Thoracic aorta (tissue), 2 donors: ENCODE data around the gene PEF1. TPM values are rescaled to one million over a fixed set of nuclear protein-coding genes. Genes with fewer than 3 reads are reported as not detected.

Experiments used
- ATAC-seq: fragments of 150-250 bp; one replicate; pipeline ENCODE4 v1.8.0; 2017; ENCODE audit warnings: low read depth; ENCODE audit not compliant: insufficient number of reproducible peaks, low FRiP score
- DNase-seq: peaks from one replicate; pipeline ENCODE4 v3.0.0-alpha.2; 2020; ENCODE audit warnings: low spot score
- H3K27ac ChIP-seq, 2 donors: fragments of 200-600 bp; sonication (generic); 1 replicate in 1 of 2; 2 replicates in 1 of 2; pipeline ENCODE4 v1.5.1; 2016; ENCODE audit warnings: mild to moderate bottlenecking in 2 of 2, moderate library complexity in 2 of 2
- H3K27me3 ChIP-seq: fragments of 200-600 bp; sonication (generic); replicated peaks from 2 replicates; pipeline ENCODE4 v1.6.0; 2016; ENCODE audit warnings: mild to moderate bottlenecking; ENCODE audit not compliant: insufficient read depth
- H3K36me3 ChIP-seq: fragments of 200-600 bp; sonication (generic); one replicate; pipeline ENCODE4 v1.5.1; 2016
- H3K4me1 ChIP-seq, 2 donors: fragments of 200-600 bp; sonication (generic); 1 replicate in 1 of 2; 2 replicates in 1 of 2; pipeline versions ENCODE4 v1.5.1 to v1.6.0; 2016; ENCODE audit warnings: low read depth in 2 of 2, mild to moderate bottlenecking in 1 of 2; ENCODE audit not compliant: control insufficient read depth in 1 of 2
- H3K4me3 ChIP-seq: fragments of 200-600 bp; sonication (generic); 2 replicates; pipeline ENCODE4 v1.5.1; 2016; ENCODE audit warnings: mild to moderate bottlenecking
- H3K9me3 ChIP-seq: fragments of 200-600 bp; sonication (generic); 2 replicates; pipeline ENCODE4 v1.5.1; 2016
- CTCF ChIP-seq: fragments of 200-600 bp; sonication (generic); IDR thresholded peaks from one replicate; pipeline ENCODE4 v1.5.1; 2019; ENCODE audit warnings: antibody characterized with exemption
- total RNA-seq, 2 donors: library from RNA; depleted of rRNA; stranded (reverse); fragments of >200 nt; gene quantifications; one replicate each; pipeline versions ENCODE4 v1.1.0 to v1.2.3, GENCODE V29; 2016

The PEF1 gene
- total RNA-seq, 2 donors from 2014 or later: 69.2 to 99.5 TPM

- Histone ChIP-seq H3K27me3 (no peaks in the 10 kb centered on the region), H3K9me3 (no peaks in the 10 kb centered on the region), H3K4me3 (peak overlapping the region; percentile 91), H3K4me1 (peaks cover 45 to 57% of the 10 kb centered on the region in 2 donors), H3K27ac (peak overlapping the region; percentile 97 to 99), H3K36me3 (peaks cover 26% of the 10 kb centered on the region)
- TF ChIP-seq CTCF: no peak
- DNase-seq (no peak), ATAC-seq (no peak)
Observed at GRCh38 chr1:31580891-31581603, 63.6 kb downstream of the PEF1 start.

- peaks cover 21% of the 10 kb centered on the region for H3K36me3 ChIP-seq
- ATAC-seq (no peak), DNase-seq (no peak)
- peak overlapping the region; percentile 97 to 99 for H3K27ac ChIP-seq
- peaks cover 47 to 57% of the 10 kb centered on the region in 2 donors for H3K4me1 ChIP-seq
- H3K9me3 ChIP-seq: no peaks in the 10 kb centered on the region
- no peaks in the 10 kb centered on the region for H3K27me3 ChIP-seq
- no peak for TF ChIP-seq CTCF
- peak overlapping the region; percentile 91 for H3K4me3 ChIP-seq
Observed at GRCh38 chr1:31580513-31580870, 64.2 kb downstream of the PEF1 start.

Other genes with a start within 250 kb of the PEF1 start
- 10 to 100 TPM in 1 of 2 donors, 1 to 10 TPM in 1; 7.6 to 12.3 TPM for gene SERINC2, start 231.7 kb downstream of the PEF1 start, total RNA-seq
- gene TINAGL1, start 68.4 kb downstream of the PEF1 start, total RNA-seq: 1,000 to 10,000 TPM in 1 of 2 donors, 100 to 1,000 TPM in 1; 581 to 1,250 TPM
- not detected for gene HCRTR1, start 27.2 kb downstream of the PEF1 start, total RNA-seq
- gene COL16A1, start 59.1 kb upstream of the PEF1 start, total RNA-seq: 100 to 1,000 TPM; 183 to 323 TPM
- gene ADGRB2, start 119.5 kb upstream of the PEF1 start, total RNA-seq: 1 to 10 TPM; 1.5 TPM
- 10 to 100 TPM in 1 of 2 donors, 1 to 10 TPM in 1; 6.6 to 10.6 TPM for gene SPOCD1, start 171.1 kb upstream of the PEF1 start, total RNA-seq